Activated CD8-positive, alpha-beta memory T cell treated with anti-CD3 and anti-CD28 coated beads, Interleukin-2, amount 10 ng/mL, durations not matched to agents 7 days and 5 days (primary cell): ENCODE measurements around the gene SLC17A1. TPM values are rescaled to one million over a fixed set of nuclear protein-coding genes. Genes with fewer than 3 reads are reported as not detected.
A peak's percentile ranks its signal among the peaks of the same experiment; 100 is the strongest.

Source experiments
- ATAC-seq: fragments of 150-1000 bp; cut with Tn5 transposase; one replicate; pipeline ENCODE4 v1.10.0; 2021; ENCODE audit warnings: moderate library complexity
- CTCF ChIA-PET: fragments of 350-600 bp; sonication (Branson Sonifier 250); formaldehyde crosslinking; loops from one replicate; lab custom pipeline; 2021; ENCODE audit warnings: antibody characterized with exemption; lab: Charles Lee
- DNase-seq: peaks from one replicate; pipeline ENCODE4 v3.0.0-alpha.2; 2020
- H3K27ac Mint-ChIP-seq: one replicate; pipeline ENCODE4 v1.8.0; 2021; ENCODE audit warnings: mild to moderate bottlenecking, mixed read lengths
- H3K27me3 Mint-ChIP-seq: one replicate; pipeline ENCODE4 v1.8.0; 2021; ENCODE audit warnings: mixed read lengths
- H3K36me3 Mint-ChIP-seq: one replicate; pipeline ENCODE4 v1.8.0; 2021; ENCODE audit warnings: mild to moderate bottlenecking, mixed read lengths
- H3K4me1 Mint-ChIP-seq: one replicate; pipeline ENCODE4 v1.8.0; 2021; ENCODE audit warnings: mixed read lengths
- H3K4me3 Mint-ChIP-seq: one replicate; pipeline ENCODE4 v1.8.0; 2021; ENCODE audit warnings: mild to moderate bottlenecking, moderate library complexity, mixed read lengths
- H3K9me3 Mint-ChIP-seq: one replicate; pipeline ENCODE4 v1.8.0; 2022; ENCODE audit warnings: low read depth, mixed read lengths
- total RNA-seq, 2 experiments: library from RNA; stranded (reverse); gene quantifications; one replicate each; pipeline ENCODE4 v1.2.3, GENCODE V29; 2021

SLC17A1 gene, protein sequence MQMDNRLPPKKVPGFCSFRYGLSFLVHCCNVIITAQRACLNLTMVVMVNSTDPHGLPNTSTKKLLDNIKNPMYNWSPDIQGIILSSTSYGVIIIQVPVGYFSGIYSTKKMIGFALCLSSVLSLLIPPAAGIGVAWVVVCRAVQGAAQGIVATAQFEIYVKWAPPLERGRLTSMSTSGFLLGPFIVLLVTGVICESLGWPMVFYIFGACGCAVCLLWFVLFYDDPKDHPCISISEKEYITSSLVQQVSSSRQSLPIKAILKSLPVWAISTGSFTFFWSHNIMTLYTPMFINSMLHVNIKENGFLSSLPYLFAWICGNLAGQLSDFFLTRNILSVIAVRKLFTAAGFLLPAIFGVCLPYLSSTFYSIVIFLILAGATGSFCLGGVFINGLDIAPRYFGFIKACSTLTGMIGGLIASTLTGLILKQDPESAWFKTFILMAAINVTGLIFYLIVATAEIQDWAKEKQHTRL
- total RNA-seq, result not detected

DNA sequence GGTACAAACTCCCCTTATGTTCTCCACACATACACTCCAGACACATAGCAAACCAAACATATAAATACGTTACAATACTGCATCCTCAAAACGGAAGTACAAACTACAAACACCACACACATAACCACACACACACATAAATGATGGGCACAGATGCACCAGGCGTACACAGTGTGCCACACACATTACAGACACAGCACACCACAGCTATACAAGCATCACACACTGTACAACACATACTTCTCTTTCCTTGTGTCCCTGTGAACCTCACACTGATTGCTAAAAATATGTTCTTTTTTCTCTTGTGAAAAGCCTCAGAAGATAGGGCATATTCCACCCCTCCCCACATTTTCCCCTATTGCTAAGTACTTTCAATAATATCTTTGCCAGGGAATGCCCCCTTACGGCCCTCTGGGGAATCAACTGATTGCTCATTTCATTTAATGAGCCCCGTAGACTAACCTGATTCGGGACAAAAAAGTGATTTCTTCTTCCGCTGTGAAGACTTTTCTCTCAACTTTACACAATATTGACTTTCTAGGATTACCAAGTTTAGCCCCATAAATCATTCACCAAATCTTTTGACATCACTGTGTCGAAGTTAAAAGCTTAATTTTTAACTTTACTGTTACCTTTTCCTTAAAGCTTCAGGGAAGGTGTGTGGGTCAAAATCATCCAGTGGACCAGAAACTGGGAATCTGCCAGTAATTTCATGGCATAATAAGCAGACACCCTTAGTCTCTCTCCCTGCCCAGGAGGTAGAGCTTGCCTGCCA is at the start of gene SLC17A1:
Gene SLC17A1, minus strand, starts transcription at position 521 of the 775 bp plus-strand sequence. CDS start 1,495 bp downstream, outside the sequence.
- H3K9me3 Mint-ChIP-seq, result peaks cover 3% of the 10 kb centered on the region
- H3K27ac Mint-ChIP-seq, result no peak within 1 kb of the TSS
- peaks cover 3% of the 10 kb centered on the region for H3K36me3 Mint-ChIP-seq
- DNase-seq (no peak), ATAC-seq (no peak)
- no peak within 1 kb of the TSS for H3K4me3 Mint-ChIP-seq
- peaks cover 3% of the 10 kb centered on the region for H3K27me3 Mint-ChIP-seq
- H3K4me1 Mint-ChIP-seq, result peaks cover 12% of the 10 kb centered on the region
- CTCF ChIA-PET, result interaction anchor here (0.9 kb wide), 1 partner anchor 50 kb away, joined by 4 read pairs; no protein-coding TSS in a partner anchor

DNA sequence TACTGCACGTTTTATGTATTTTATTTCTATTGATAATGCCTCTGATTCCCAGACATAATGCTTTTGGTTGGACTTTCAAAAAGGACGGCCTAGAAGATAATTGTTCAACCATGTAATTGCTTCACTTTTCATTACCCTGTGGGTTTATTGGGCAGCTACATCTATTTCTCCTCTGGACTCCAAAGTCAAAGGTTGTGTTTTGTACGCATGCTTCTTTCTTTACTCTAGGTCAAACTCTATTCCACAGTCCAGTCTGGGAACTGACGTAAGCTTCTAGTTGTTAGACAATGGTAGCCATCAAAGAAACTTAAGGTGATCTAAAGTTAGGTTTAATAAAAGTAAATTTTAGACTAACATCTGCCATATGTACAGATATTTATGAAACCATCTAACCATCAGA is 48.7 kb upstream of the SLC17A1 start:
- no peak overlapping the region for H3K27ac Mint-ChIP-seq
- H3K4me3 Mint-ChIP-seq, result no peak overlapping the region
- no peaks in the 10 kb centered on the region for H3K9me3 Mint-ChIP-seq
- CTCF ChIA-PET, result no interaction called here
- H3K36me3 Mint-ChIP-seq, result peaks cover 2% of the 10 kb centered on the region
- DNase-seq (no peak), ATAC-seq (no peak)
- H3K27me3 Mint-ChIP-seq, result no peaks in the 10 kb centered on the region
- H3K4me1 Mint-ChIP-seq, result peaks cover 3% of the 10 kb centered on the region

DNA sequence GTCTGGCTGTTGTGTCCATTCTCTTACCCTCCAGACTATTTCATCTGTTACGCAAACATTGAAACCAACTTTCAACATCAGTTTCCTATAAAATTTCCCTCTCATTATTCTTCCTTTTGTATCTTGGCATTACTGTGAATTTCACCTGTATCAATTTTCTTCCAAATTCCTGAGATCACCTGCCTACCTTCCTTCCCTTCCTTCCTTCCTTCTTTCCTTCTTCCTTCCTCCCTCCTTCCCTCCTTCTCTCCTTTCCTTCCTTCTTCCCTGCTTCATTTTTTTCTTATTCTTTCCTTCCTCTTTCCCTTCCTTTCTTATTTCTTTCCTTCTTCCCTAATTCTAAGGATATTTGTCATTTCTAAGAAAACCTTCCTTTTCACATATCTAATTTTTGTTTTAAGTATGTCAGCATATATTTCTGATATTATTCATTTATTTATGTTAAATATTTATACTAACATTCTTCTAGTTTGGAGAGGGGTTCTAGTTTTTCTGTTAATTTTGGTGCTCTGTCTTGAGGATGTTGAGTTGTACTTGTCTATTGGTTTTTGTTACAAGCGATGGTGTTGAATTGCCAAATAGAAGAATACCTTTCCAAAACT is 47.0 kb upstream of the SLC17A1 start:
- Mint-ChIP-seq H3K4me3 (no peak overlapping the region), H3K27ac (no peak overlapping the region), H3K4me1 (peaks cover 14% of the 10 kb centered on the region), H3K9me3 (no peaks in the 10 kb centered on the region), H3K27me3 (no peaks in the 10 kb centered on the region), H3K36me3 (peaks cover 2% of the 10 kb centered on the region)
- ATAC-seq, result no peak
- no peak for DNase-seq
- CTCF ChIA-PET, result no interaction called here

DNA sequence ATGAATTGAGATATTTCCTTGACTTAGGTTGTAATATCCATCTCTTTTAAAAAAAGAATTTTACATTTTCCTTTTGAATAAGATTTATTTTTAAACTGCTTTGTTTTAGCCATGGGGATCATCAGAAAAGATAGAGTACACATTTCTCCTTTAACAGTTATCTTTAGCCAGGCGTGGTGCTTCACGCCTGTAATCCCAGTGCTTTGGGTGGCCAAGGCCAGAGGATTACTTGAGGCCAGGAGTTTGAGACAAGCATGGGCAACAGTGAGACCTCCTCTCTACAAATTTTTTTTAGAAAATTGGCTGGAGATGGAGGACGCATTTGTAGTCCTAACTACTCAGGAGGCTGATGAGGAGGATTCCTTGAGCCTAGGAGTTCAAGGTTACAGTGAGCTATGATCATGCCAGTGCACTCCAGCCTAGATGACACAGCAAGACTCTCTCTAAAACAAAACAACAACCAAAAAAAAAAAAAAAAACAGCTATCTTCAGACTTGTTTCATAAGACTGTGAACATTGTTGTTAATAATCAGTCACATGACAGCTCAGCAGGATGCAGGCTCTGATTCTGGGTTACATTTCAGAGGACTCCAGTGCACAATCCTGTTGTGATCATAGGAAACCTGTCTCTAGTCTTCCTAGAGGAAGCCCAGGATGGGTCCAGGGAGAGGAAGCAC is 44.2 kb upstream of the SLC17A1 start:
- Mint-ChIP-seq H3K36me3 (peaks cover 2% of the 10 kb centered on the region), H3K4me3 (no peak overlapping the region), H3K27ac (no peak overlapping the region), H3K27me3 (no peaks in the 10 kb centered on the region), H3K4me1 (peaks cover 20% of the 10 kb centered on the region), H3K9me3 (no peaks in the 10 kb centered on the region)
- CTCF ChIA-PET, result no interaction called here
- no peak for DNase-seq
- no peak for ATAC-seq

DNA sequence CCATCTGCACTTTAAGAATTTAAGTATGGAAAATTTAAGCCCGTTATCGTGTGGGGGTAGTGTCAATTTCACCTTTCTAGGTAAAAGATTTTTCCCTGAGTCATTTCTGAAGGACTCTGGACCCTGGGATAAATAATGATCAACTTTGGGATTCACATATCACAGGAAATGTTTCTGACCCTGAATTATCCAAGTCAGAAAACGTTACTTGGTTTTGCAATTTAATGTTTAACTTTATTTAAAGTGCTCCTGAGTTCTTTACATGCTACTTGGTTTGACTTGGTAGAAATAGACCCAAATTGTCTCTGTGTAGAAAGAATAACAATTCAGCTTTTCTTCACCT is 43.7 kb upstream of the SLC17A1 start:
- Mint-ChIP-seq H3K36me3 (peaks cover 2% of the 10 kb centered on the region), H3K4me1 (peaks cover 20% of the 10 kb centered on the region), H3K27ac (no peak overlapping the region), H3K9me3 (no peaks in the 10 kb centered on the region), H3K27me3 (no peaks in the 10 kb centered on the region), H3K4me3 (no peak overlapping the region)
- DNase-seq (no peak), ATAC-seq (no peak)
- CTCF ChIA-PET, result no interaction called here

DNA sequence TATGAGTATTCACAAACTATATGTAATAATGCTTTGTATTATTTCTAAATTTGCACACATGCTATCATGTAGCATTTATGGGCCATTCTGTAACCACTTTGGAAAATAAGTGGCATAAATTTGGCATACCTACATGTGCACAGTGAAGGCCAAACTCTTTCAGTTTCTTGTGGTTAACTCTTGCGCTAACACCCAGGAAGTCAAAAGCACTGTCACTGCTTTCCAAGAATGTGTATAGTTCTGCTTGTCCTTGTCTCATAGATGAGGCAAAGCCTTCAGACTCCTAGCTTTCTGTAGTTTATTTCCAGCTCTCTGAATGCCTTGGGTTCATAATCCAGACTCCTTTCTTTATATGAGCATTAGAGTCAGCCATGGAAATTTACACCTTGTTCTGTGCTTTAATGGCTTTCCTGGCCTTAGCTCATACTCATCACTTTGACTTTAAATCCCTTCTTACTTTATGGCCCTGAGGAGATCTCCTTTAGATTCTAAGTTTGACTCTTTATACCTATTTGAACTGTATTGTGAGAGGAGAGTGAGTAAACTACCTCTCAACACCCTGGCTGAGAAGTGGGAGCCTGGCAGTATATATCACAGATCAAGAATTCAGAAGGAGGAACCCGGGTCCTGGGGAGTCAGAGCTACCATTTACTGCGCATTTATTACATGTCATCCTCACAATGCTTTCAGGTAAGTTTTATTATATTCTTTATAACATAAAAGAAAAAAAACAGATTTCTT is 43.1 kb upstream of the SLC17A1 start:
- Mint-ChIP-seq H3K4me1 (peaks cover 20% of the 10 kb centered on the region), H3K36me3 (peaks cover 2% of the 10 kb centered on the region), H3K27me3 (no peaks in the 10 kb centered on the region), H3K27ac (no peak overlapping the region), H3K9me3 (no peaks in the 10 kb centered on the region), H3K4me3 (no peak overlapping the region)
- DNase-seq (no peak), ATAC-seq (peak; percentile 58)
- CTCF ChIA-PET, result interaction anchor here (0.6 to 2.9 kb wide), 2 partner anchors 12 to 609 kb away, joined by 4 to 8 read pairs; no protein-coding TSS in a partner anchor

DNA sequence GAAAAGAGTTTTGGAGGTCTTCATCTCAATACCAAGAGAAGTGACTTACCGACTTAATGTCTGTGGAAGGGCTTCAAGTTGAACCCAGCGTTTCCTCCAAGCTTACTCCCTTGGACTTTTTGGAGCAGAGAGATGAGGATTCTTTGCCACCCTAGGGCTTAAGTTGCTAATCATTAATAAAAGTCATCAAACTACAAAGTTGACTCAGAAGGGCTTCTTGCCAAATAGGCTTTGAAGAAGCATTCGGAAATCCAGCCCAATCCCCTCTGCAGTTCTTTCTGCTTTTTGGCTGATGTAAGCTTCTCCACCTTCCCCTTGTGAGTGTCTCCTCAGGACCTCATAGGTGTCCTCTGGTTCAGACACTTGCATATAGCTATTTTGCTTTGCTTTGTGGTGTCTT is 42.3 kb upstream of the SLC17A1 start, which contains the start of gene SLC17A3:
Gene SLC17A3, minus strand, starts transcription at position 126 of the 400 bp plus-strand sequence. CDS start 5,856 bp downstream, outside the sequence.
- Mint-ChIP-seq H3K36me3 (peaks cover 2% of the 10 kb centered on the region), H3K27me3 (no peaks in the 10 kb centered on the region), H3K27ac (no peak within 1 kb of the TSS), H3K9me3 (no peaks in the 10 kb centered on the region), H3K4me1 (peaks cover 20% of the 10 kb centered on the region), H3K4me3 (no peak within 1 kb of the TSS)
- DNase-seq (no peak), ATAC-seq (no peak)
- CTCF ChIA-PET, result interaction anchor here (2.9 kb wide), 1 partner anchor 11 kb away, joined by 8 read pairs; no protein-coding TSS in a partner anchor

DNA sequence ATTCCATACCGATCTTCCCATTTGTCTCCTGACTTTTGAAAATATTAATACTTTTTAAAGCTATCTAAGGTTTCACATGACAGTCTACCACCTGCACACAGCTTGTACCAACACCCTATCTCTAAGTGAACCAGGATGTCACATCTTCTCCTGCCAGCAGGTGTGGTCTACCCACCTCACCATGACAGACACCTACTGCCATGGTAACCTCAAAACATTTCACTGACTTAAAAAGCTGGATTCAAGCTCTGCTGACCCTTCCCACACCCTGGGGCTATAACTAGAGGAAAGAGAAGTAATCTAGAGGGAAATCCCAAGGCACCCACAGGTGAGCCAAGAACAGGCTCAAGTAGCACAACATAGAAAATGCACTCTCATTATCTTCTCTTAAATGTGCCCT is 41.0 kb upstream of the SLC17A1 start:
- Mint-ChIP-seq H3K36me3 (peaks cover 2% of the 10 kb centered on the region), H3K9me3 (no peaks in the 10 kb centered on the region), H3K4me1 (peaks cover 20% of the 10 kb centered on the region), H3K27me3 (no peaks in the 10 kb centered on the region), H3K4me3 (no peak overlapping the region), H3K27ac (no peak overlapping the region)
- CTCF ChIA-PET, result interaction anchor here (1.3 to 2.9 kb wide), 3 partner anchors 9 to 153 kb away, joined by 3 to 8 read pairs (median 4); no protein-coding TSS in a partner anchor
- ATAC-seq (peak; percentile 53), DNase-seq (no peak)

DNA sequence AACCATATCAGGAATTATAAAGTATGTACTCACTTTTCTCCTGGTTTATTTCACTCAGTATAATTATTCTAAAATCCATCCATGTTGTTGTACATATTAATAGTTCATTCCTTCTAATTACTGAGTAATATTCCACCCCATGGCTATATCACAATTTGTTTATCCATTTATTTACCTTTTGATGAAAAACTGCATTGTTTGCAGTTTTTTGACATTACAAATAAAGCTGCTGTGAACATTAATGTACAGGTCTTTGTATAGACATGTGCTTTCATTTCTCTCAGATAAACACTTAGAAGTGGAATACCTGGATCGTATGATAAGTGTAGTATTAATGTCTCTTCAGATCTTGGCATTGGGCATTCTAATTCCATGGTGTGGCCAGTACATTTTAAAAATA is 38.0 kb upstream of the SLC17A1 start:
- DNase-seq, result no peak
- Mint-ChIP-seq H3K4me1 (peaks cover 31% of the 10 kb centered on the region), H3K4me3 (no peak overlapping the region), H3K9me3 (no peaks in the 10 kb centered on the region), H3K36me3 (peaks cover 1% of the 10 kb centered on the region), H3K27ac (no peak overlapping the region), H3K27me3 (no peaks in the 10 kb centered on the region)
- no peak for ATAC-seq
- CTCF ChIA-PET, result no interaction called here

DNA sequence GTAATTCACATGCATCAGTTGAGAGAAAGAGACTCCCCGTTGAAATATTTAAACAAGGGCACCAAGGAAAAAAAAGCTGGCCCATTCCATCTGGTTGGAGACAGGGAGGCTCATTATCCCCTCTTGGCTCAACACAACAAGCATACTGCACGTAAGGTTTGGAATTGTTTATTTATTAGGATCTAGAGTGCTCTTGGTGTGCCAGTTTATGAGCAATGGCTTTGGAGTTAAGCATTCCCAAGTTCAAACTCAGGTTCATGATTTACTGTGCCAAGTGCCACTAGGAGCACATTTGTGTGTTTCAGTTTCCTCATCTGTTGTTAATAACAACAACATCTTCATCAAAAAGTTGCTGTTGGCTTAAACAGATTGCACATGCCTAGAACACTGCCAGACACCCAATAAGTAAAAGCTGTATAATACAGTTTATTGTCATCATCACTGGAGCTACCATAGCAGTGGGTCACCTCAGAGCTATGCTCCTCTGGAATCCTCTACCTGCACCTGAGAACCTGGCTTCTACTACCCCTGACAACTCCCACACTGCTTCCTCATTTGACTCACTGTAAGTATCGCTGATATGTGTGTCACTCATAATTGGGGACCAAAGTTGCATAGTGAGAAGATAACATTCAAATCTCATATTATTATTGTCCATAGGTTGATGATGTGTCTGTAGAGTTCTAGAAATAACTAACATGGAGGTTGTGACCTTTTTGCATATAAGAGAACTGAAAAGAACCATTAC is 36.8 kb upstream of the SLC17A1 start:
- no peak overlapping the region for H3K27ac Mint-ChIP-seq
- H3K36me3 Mint-ChIP-seq, result peaks cover 1% of the 10 kb centered on the region
- H3K27me3 Mint-ChIP-seq, result no peaks in the 10 kb centered on the region
- no peak overlapping the region for H3K4me3 Mint-ChIP-seq
- no peaks in the 10 kb centered on the region for H3K9me3 Mint-ChIP-seq
- CTCF ChIA-PET, result interaction anchor here (0.6 kb wide), 1 partner anchor 80 kb away, joined by 3 read pairs; no protein-coding TSS in a partner anchor
- no peak for ATAC-seq
- DNase-seq, result no peak
- peaks cover 28% of the 10 kb centered on the region for H3K4me1 Mint-ChIP-seq

DNA sequence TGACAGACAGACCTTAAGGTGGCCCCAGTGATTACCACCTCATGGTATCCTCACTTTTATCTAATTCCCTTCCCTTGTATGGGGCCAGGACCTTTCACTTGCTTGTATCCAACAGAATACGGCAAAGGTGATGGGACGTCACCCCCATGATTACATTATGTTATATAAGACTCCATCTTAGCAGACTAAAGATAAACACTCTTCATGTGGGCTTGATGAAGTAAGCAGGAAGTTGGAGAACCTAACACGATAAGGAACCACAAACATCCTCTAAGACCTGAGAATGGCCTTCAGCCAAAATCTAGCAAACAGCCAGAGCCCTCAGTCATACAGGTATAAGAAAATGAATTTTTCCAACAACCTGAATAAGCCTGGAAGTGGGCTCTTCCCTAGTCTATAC is 34.2 kb upstream of the SLC17A1 start:
- peak overlapping the region; percentile 72 for H3K27ac Mint-ChIP-seq
- peaks cover 1% of the 10 kb centered on the region for H3K36me3 Mint-ChIP-seq
- no peaks in the 10 kb centered on the region for H3K9me3 Mint-ChIP-seq
- ATAC-seq, result peak; percentile 85
- DNase-seq, result peak; percentile 45
- peaks cover 18% of the 10 kb centered on the region for H3K4me1 Mint-ChIP-seq
- CTCF ChIA-PET, result interaction anchor here (1.2 to 1.5 kb wide), 3 partner anchors 16 to 643 kb away, joined by 3 read pairs; partner anchors contain the start of gene TRIM38
- no peaks in the 10 kb centered on the region for H3K27me3 Mint-ChIP-seq
- H3K4me3 Mint-ChIP-seq, result no peak overlapping the region
